Kidney epithelial cell (primary cell): ENCODE data around the gene PTGES2. TPM values are rescaled to one million over a fixed set of nuclear protein-coding genes. Genes with fewer than 3 reads are reported as not detected.

ENCODE experiments used
- DNase-seq: peaks from one replicate; pipeline ENCODE4 v3.0.0-alpha.2; 2010; ENCODE audit warnings: low read depth
- H3K27me3 ChIP-seq: 2 replicates; pipeline ENCODE4 v1.6.0; 2011; ENCODE audit warnings: low read length; ENCODE audit not compliant: control insufficient read depth, insufficient read depth
- H3K36me3 ChIP-seq: 2 replicates; pipeline ENCODE4 v1.5.1; 2011; ENCODE audit warnings: low read length; ENCODE audit not compliant: control insufficient read depth, insufficient read depth
- H3K4me3 ChIP-seq: 2 replicates; pipeline ENCODE4 v1.5.1; 2011; ENCODE audit warnings: low read depth, mild to moderate bottlenecking, control low read depth, low read length
- CTCF ChIP-seq: IDR thresholded peaks from 2 replicates; pipeline ENCODE4 v1.5.1; 2011; ENCODE audit warnings: mild to moderate bottlenecking, moderate library complexity, low read length, control low read depth, inconsistent platforms; ENCODE audit not compliant: insufficient read depth, poor library complexity, severe bottlenecking
- total RNA-seq: library from RNA; depleted of rRNA; stranded (reverse); fragments of >200 nt; gene quantifications from 2 replicates; pipeline ENCODE4 v1.2.3, GENCODE V29; 2015

Gene PTGES2
- total RNA-seq, 1 donor from 2014 or later, result 81.2 TPM

DNA sequence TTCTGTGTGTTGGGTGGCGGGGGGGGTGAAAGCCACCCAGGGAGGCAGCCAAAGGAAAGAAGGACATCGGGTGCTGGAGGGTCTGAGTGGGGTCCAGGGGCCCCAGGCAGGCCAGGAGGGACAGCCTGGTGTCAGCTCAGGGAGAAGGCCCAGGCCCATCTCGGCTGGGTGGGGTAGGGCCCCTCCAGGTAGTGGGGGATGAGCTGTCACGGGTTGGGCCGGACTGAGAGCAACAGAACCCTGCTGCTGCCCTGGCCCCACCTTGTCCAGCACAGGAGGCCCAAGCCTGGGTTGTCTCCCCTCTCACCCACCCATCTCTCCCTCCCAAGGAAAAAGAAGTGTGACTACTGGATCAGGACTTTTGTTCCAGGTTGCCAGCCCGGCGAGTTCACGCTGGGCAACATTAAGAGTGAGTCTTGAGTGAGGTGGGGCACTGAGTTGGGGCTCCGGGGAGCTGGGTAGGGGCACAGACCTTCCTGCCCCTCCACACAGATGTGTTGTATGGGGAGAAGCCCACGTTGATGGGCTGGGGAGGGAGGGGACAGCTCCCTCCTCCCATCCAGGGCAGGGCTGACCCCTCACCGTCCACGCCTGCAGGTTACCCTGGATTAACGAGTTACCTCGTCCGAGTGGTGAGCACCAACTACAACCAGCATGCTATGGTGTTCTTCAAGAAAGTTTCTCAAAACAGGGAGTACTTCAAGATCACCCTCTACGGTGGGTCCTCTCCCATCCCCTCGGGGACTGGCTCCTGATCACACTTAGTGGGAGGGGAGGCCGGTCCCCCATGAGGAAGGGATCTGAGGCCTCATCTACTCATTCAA, 24.0 kb upstream of the PTGES2 start:
- no peak overlapping the region for H3K4me3 ChIP-seq
- no peaks in the 10 kb centered on the region for H3K36me3 ChIP-seq
- TF ChIP-seq CTCF, result no peak
- DNase-seq, result no peak
- H3K27me3 ChIP-seq, result no peaks in the 10 kb centered on the region

GRCh38 chr9:128150594-128151308, 23.2 kb upstream of the PTGES2 start:
- DNase-seq, result no peak
- no peak overlapping the region for H3K4me3 ChIP-seq
- no peaks in the 10 kb centered on the region for H3K36me3 ChIP-seq
- TF ChIP-seq CTCF, result peak; percentile 11
- H3K27me3 ChIP-seq, result no peaks in the 10 kb centered on the region

DNA sequence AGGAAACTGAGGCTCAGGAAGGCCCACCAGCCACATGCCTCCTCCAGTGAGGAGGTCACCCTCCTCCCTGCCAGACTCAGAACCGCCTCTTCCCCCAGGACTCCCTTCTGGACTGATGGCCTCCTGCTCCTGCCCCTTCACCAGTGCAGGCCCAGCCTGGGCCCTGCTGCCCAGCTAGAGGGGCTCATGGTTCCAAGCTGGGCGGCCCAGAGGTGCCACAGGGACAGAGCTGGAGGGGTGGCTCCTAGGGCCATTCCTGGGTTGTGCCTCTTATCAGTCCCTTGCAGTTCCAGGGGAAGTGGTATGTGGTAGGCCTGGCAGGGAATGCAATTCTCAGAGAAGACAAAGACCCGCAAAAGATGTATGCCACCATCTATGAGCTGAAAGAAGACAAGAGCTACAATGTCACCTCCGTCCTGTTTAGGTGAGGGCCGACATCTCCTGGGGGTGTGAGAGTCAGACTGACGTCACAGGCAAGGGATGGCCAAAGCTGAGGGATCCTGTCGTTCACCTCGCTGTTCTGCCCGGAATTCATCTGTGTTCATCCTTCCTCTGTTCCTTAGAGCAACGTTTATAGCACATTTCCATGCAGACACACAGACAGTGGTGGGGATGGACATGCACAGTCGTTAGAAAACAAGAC, 22.5 kb upstream of the PTGES2 start:
- TF ChIP-seq CTCF, result no peak
- no peaks in the 10 kb centered on the region for H3K36me3 ChIP-seq
- DNase-seq, result no peak
- no peak overlapping the region for H3K4me3 ChIP-seq
- H3K27me3 ChIP-seq, result no peaks in the 10 kb centered on the region

DNA sequence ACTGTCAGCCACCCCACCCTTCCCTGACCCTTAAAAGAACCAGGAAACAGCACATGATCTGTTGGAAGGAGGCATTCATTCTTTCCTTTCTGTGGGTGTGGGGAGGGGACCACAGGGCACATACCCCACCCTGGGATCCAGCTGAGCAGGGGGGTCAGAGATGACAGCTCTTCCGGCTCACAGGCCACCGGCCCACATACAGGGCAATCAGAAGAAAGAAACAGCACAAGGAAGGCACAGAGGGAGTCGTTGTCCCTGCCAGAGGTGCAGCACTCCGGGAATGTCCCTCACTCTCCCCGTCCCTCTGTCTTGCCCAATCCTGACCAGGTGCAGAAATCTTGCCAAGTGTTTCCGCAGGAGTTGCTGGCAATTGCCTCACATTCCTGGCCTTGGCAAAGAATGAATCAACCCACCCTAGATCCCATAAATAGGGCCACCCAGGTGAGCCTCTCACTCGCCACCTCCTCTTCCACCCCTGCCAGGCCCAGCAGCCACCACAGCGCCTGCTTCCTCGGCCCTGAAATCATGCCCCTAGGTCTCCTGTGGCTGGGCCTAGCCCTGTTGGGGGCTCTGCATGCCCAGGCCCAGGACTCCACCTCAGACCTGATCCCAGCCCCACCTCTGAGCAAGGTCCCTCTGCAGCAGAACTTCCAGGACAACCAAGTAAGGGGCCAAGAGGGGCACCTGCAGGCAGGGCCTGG, 21.6 kb upstream of the PTGES2 start, which contains the start of gene LCN2:
Gene LCN2 (plus strand): TSS at position 453 of the 701 bp plus-strand sequence. CDS start 73 bp downstream, at position 526.
- DNase-seq, result peak; percentile 74
- no peak for TF ChIP-seq CTCF
- H3K36me3 ChIP-seq, result no peaks in the 10 kb centered on the region
- H3K27me3 ChIP-seq, result no peaks in the 10 kb centered on the region
- no peak within 1 kb of the TSS for H3K4me3 ChIP-seq

DNA sequence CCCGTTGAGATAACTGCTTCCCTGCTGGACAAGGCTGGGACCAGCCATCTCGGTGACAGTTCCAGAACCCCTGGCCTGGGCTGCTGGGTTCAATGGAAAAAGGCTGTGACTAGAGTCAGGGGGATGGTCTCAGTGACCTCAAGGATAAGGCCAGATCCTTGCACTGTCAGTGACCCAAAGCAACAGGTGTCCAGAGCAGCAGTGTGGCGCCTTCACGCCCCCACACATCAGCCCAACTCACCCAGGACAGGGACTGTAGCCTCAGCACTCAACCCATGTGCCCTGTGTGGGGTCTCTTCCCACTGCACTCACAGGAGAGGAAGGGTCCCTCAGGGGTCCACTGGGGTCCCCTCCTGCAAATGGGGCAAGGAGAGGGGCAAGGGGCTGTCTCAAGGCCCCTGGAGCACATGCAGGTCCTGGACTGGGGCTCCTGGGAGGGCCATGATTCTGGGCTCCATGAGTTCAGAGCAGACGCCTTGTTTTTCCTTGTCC, 21.0 kb upstream of the PTGES2 start:
- Histone ChIP-seq H3K36me3 (no peaks in the 10 kb centered on the region), H3K4me3 (no peak overlapping the region), H3K27me3 (no peaks in the 10 kb centered on the region)
- no peak for TF ChIP-seq CTCF
- DNase-seq, result no peak
